Psoas muscle (tissue), 8 donors: ENCODE results near the gene RYK. TPM values are rescaled to one million over a fixed set of nuclear protein-coding genes. Genes with fewer than 3 reads are reported as not detected.

Experiments
- ATAC-seq, 4 donors: fragments of 200-7000 bp; cut with Tn5 transposase; one replicate each; pipeline ENCODE4 v1.9.1; 2020; ENCODE audit warnings: moderate library complexity in 3 of 4, mild to moderate bottlenecking in 2 of 4
- DNase-seq, 2 donors: peaks; one replicate each; pipeline ENCODE4 v3.0.0-alpha.2; 2020
- H3K27ac ChIP-seq: fragments of 200-600 bp; one replicate; pipeline ENCODE4 v1.8.0; 2022
- H3K27me3 ChIP-seq, 3 donors: fragments of 200-600 bp in 1 of 3; one replicate each; pipeline versions ENCODE4 v1.6.1 to v1.8.0; 2013 to 2022; ENCODE audit warnings: low read length in 2 of 3, mild to moderate bottlenecking in 2 of 3, moderate library complexity in 1 of 3; ENCODE audit not compliant: insufficient read depth in 3 of 3
- H3K36me3 ChIP-seq, 2 donors: fragments of 200-600 bp in 1 of 2; one replicate each; pipeline versions ENCODE4 v1.6.1 to v1.8.0; 2013 to 2022; ENCODE audit warnings: low read depth in 1 of 2, mild to moderate bottlenecking in 1 of 2, moderate library complexity in 1 of 2; ENCODE audit not compliant: insufficient read depth in 1 of 2
- H3K4me1 ChIP-seq: fragments of 200-600 bp; one replicate; pipeline ENCODE4 v1.8.0; 2022
- H3K4me3 ChIP-seq: fragments of 200-600 bp; one replicate; pipeline ENCODE4 v1.8.0; 2022; ENCODE audit warnings: mild to moderate bottlenecking
- H3K9me3 ChIP-seq: fragments of 200-600 bp; one replicate; pipeline ENCODE4 v1.8.0; 2022
- CTCF ChIP-seq: fragments of 200-600 bp; IDR thresholded peaks from one replicate; pipeline ENCODE4 v1.8.0; 2022; ENCODE audit warnings: antibody characterized with exemption
- WGBS, 3 donors: extraction: QIAGEN DNeasy Blood & Tissue Kit; methylation state at CpG; one replicate each; pipeline versions ENCODE4 v1.1.6 to v1.1.7; 2013; 5-methylcytosine and 5-hydroxymethylcytosine counted together
- intact Hi-C, 2 donors: fragments of 100-400 bp; cut with DNase I; formaldehyde crosslinking; loops; one replicate each; pipeline versions ENCODE4 v1.11.0 to v1.14.2; 2022
- polyA plus RNA-seq, 3 donors: library from polyadenylated mRNA; stranded (reverse); fragments of 200-250 nt; gene quantifications; one replicate each; pipeline ENCODE4 v1.2.3, GENCODE V29; 2013
- total RNA-seq, 4 donors: library from RNA; stranded (reverse); fragmentation: NEBNext Ultra II Directional in 2 of 4; extraction: Animal tissue kit (Norgen Biotek cat#: 25700) in 2 of 4; gene quantifications; one replicate each; pipeline versions ENCODE4 v1.2.1 to v1.2.4, GENCODE V29; 2021 to 2023
- donor health status: healthy with polysubstance abuse.
- donor health status: DM: no; HTN: no; CAD: no; lungs with moderate emphysema.
- donor health status: Bipolar disorder and iron deficiency.
- donor health status: healthy.
- donor health status: DM: yes; HTN: yes; CAD: no.
- donor health status: DM: no; HTN: no; CAD: no.
- donor health status: DM: no; HTN: no; CAD: no.
- donor health status: DM: yes; HTN: yes; CAD: no.

RYK gene
- total and polyA plus RNA-seq, 7 donors = 19.7 to 35.4 (median 25.8) TPM

- Histone ChIP-seq H3K27ac (no peak overlapping the region), H3K9me3 (peaks cover 4% of the 10 kb centered on the region), H3K27me3 (peaks cover 0 to 3% (median 0%) of the 10 kb centered on the region in 3 donors), H3K4me1 (no peaks in the 10 kb centered on the region), H3K4me3 (no peak overlapping the region), H3K36me3 (no peaks in the 10 kb centered on the region)
- ATAC-seq = no peak
- intact Hi-C loops = loop anchor here in 1 of 2 donors (5.0 kb wide), 1 partner anchor 374 kb away; no protein-coding TSS in a partner anchor
- TF ChIP-seq CTCF = no peak
- DNase-seq = no peak
These were observed 46.0 kb upstream of the RYK start for GRCh38 chr3:134296616-134297015.

- DNase-seq (no peak), ATAC-seq (no peak)
- TF ChIP-seq CTCF = no peak
- WGBS, 3 donors = 97 to 100% (median 98%) methylated on average over 1 of the region's 1 CpG
- H3K36me3 ChIP-seq = no peaks in the 10 kb centered on the region
- H3K27me3 ChIP-seq = peaks cover 0 to 3% (median 0%) of the 10 kb centered on the region in 3 donors
- H3K9me3 ChIP-seq = peaks cover 4% of the 10 kb centered on the region
- no peak overlapping the region for H3K4me3 ChIP-seq
- intact Hi-C loops = loop anchor here in 1 of 2 donors (5.0 kb wide), 1 partner anchor 374 kb away; no protein-coding TSS in a partner anchor
- H3K27ac ChIP-seq = no peak overlapping the region
- peaks cover 5% of the 10 kb centered on the region for H3K4me1 ChIP-seq
These were observed 45.3 kb upstream of the RYK start for GRCh38 chr3:134295930-134296329.

- WGBS, 3 donors = 71 to 78% (median 74%) methylated on average over 5 of the region's 5 CpGs
- Histone ChIP-seq H3K9me3 (peaks cover 4% of the 10 kb centered on the region), H3K27me3 (peaks cover 0 to 3% (median 0%) of the 10 kb centered on the region in 3 donors), H3K27ac (no peak overlapping the region), H3K36me3 (no peaks in the 10 kb centered on the region), H3K4me3 (no peak overlapping the region), H3K4me1 (peaks cover 5% of the 10 kb centered on the region)
- no peak for TF ChIP-seq CTCF
- ATAC-seq (no peak), DNase-seq (no peak)
- intact Hi-C loops = loop anchor here in 1 of 2 donors (5.0 kb wide), 1 partner anchor 372 kb away; no protein-coding TSS in a partner anchor
These were observed 43.9 kb upstream of the RYK start for GRCh38 chr3:134294302-134295280.

GRCh38 chr3:134291319-134292254 is 40.9 kb upstream of the RYK start:
- H3K4me3 ChIP-seq = no peak overlapping the region
- peaks cover 0 to 3% (median 0%) of the 10 kb centered on the region in 3 donors for H3K27me3 ChIP-seq
- H3K9me3 ChIP-seq = peaks cover 4% of the 10 kb centered on the region
- H3K27ac ChIP-seq = peak overlapping the region; percentile 2
- DNase-seq (peak; percentile 87 to 90), ATAC-seq (peak; percentile 75 to 95 (median 88))
- 20 to 41% (median 26%) methylated on average over 4 of the region's 4 CpGs for WGBS, 3 donors
- peaks cover 5% of the 10 kb centered on the region for H3K4me1 ChIP-seq
- no peak for TF ChIP-seq CTCF
- H3K36me3 ChIP-seq = no peaks in the 10 kb centered on the region
- intact Hi-C loops = no loop called here
